Measurements from ENCODE around the gene COL16A1.

The COL16A1 gene

DNA sequence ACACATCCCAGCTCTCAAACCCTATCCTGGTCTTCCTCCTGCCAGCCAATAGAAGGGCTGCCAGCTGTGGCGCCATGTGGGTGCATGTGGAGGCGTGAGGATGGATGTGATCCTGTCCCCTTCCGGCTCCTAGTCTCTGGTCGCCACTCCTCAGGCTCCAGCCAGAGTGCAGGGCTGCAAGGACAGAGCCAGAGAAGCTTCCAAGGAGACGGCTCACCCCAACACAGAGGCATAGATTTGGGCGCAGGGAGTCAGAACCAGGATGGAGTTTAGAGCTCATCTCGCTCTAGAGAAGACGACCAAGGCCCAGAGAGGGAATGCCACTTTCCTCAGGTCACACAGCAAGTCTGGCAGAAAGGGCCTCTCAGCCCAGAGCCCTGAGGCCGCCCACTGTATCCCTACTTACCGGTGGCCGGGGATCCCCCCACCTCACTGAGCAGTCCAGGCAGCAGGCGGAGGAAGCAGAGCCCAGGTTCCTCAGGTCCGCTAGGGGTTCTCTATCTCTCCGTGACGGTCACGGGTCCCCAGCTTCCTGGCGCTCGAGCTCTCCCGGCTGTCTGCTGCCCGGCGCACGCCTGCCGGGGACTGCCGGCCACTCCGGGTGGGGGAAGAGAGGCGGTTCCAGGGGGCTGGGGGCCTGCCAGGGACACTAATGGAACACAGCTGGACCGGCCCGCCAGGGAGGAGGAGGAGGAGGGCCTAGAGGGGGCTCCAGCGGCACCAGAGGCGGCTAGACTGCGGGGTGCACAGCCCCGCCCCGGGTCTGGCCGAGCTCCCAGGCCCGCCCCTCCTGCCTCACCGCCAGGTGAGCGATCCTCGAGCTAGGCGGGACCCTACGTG is at the start of gene COL16A1:
TSS of gene COL16A1 (minus strand) at position 587 of the 840 bp plus-strand sequence. CDS start 1,824 bp downstream, outside the sequence.
- ATAC-seq (no peak), DNase-seq (no peak)
- Mint-ChIP-seq H3K9me3 (no peaks in the 10 kb centered on the region), H3K27ac (peak within 1 kb of the TSS; percentile 45 to 74), H3K4me1 (peaks cover 64% of the 10 kb centered on the region), H3K4me3 (peak within 1 kb of the TSS; percentile 70 to 73), H3K27me3 (peaks cover 54% of the 10 kb centered on the region)

DNA sequence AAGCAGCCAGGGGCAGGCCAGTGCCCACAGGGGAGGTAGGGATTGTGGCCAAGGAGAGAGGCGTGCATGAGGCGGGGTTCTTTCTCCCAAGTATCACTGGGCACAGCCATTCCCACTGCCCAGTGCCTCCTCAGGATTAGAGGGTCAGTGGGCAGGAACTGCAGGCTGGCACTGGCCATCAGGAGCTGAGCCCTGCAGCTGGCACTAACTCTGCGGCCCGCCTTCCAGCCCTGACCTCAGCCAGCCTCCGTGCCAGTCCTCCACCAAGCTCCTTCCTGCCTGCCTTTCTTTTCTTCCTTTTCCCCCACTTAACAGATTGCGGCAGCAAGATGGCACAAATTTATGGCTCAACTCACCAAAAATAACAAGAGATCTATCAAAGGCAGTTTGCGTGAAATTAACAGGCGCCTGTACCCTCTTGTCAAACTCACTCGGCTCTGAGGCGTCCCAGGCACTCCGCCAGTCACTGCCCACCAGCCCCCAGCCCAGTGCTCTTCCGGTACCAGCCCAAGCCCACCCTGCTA is 49.2 kb upstream of the COL16A1 start:
- ATAC-seq, result no peak
- no peak overlapping the region for H3K4me3 Mint-ChIP-seq
- peaks cover 27% of the 10 kb centered on the region for H3K4me1 Mint-ChIP-seq

DNA sequence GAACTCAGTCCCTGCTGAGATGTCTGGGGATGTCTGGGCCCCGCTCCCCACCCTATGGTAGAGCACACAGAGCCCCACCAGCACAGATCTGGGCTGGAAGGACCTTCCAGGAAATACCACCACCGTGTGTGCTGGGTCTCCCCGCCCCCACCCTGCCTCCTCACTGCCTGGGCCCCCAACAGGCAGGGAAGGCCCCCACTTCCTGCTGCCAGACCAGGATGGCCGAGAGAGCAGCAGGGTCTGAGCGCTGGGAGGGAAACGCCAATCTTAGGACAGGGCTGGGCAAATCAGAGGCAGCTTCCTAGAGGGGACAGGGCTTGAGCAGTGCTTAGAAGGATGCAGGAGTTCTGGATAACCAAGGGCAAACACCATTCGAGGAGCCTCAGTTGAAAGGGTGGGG is 48.4 kb upstream of the COL16A1 start:
- Mint-ChIP-seq H3K4me3 (peak overlapping the region in 1 of 2 donors; percentile 37), H3K27me3 (peaks cover 10% of the 10 kb centered on the region), H3K9me3 (no peaks in the 10 kb centered on the region), H3K4me1 (peaks cover 30% of the 10 kb centered on the region), H3K27ac (peak overlapping the region; percentile 48 to 56)
- ATAC-seq (peak; percentile 43), DNase-seq (no peak)

More for the DNA sequence above, 49.2 kb upstream of the COL16A1 start:
- H3K27ac Mint-ChIP-seq, result peak overlapping the region; percentile 4 to 36
- H3K9me3 Mint-ChIP-seq, result no peaks in the 10 kb centered on the region
- no peak for DNase-seq
- peaks cover 10% of the 10 kb centered on the region for H3K27me3 Mint-ChIP-seq

DNA sequence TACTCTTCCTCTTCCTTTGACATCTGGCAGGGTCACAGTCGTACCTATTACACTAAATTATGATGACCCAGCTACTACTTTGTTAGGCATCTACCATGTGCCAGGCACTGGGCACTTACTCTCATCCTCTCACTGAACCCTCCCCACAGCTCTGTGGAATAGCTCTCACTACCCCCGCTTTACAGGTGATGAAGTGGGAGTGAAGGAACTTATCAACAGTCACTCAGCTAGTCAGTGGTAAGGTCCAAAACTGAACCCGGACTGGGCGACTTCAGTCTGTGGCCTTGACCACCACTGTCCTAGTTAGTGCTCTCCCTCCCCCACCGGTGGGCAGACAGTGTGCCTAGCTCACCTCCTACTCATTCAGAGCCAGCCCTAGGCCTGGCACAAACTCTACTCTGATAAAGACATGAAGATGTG is 48.0 kb upstream of the COL16A1 start:
- no peak for DNase-seq
- peaks cover 34% of the 10 kb centered on the region for H3K4me1 Mint-ChIP-seq
- ATAC-seq, result no peak
- H3K27ac Mint-ChIP-seq, result peak overlapping the region in 1 of 2 donors; percentile 48
- H3K9me3 Mint-ChIP-seq, result no peaks in the 10 kb centered on the region
- peak overlapping the region in 1 of 2 donors; percentile 37 for H3K4me3 Mint-ChIP-seq
- H3K27me3 Mint-ChIP-seq, result peaks cover 10% of the 10 kb centered on the region

DNA sequence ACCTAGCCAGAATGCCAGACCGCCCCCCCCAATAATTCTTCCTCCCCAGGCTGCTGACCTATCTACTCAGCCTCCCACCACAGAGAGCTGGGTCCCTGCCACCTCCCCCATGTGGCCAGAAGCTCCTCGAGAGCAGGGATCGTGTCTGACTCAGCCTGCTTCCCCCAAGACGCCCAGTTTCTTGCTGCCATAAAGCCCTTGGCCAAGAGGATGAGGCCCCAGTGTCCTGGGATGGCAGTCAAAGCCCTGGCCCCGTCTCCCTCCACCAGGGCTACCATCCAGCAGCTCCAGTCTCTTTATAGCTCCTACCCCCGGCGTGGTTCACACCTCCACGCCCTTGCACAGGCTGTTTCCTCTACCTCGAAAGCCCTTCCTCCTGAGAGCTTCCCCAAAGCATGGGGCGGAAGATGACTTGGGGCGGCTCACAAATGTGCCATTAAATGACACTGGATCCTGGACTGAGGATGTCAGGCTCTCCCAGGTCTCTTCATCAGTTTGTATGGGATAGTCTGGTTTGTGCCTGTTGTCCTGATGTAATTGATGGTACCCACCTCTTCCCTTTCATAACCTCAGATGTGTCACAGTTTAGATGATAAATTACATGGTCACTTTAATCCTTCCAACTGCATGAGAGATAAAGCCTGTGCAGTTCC is 47.2 kb upstream of the COL16A1 start:
- Mint-ChIP-seq H3K27ac (no peak overlapping the region), H3K9me3 (no peaks in the 10 kb centered on the region), H3K4me1 (peaks cover 38% of the 10 kb centered on the region), H3K27me3 (peaks cover 10% of the 10 kb centered on the region), H3K4me3 (no peak overlapping the region)
- no peak for DNase-seq
- peak; percentile 54 for ATAC-seq

DNA sequence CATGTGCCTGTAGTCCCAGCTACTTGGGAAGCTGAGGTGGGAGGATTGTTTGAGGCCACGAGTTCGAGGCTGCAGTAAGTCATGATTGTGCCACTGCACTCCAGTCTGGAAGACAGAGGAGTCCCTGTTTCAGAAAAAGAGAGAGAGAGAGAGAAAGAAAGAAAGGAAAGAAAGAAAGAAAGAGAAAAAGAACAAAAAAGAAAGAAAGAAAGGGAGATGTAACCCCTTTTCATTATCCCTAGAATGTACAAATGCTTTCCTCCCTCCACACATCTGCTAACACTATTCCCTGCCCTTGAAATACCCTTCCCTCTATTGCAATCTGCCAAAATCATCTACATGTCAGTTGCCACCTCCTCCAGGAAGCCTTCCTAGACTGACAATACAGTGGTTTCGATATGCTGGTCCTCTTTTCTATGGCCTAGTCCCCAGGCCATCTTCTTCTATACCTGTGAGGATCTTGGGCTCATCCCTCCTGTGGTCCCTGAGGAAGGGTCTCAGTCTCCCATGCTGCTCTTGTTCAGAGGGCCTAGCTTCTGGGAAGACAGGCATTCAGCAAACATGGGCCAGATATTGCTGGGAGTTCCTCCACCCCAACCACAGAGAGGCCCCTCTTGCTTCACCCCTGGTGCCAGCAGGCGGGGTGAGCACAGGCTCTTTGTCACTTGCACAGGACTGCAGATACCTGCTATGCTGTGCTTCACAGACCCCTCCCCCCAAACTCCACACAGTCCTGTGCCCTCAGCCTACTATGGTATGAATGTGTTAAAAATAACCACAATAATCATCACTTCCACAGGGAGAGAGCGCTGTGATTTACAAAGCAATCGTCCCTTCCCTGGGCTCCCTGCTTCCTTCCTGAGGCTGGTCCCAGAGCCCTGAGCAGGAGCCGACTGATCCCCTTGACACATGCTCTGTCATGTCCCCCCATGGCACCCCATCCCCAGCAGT is 46.2 kb upstream of the COL16A1 start:
- H3K4me3 Mint-ChIP-seq, result no peak overlapping the region
- DNase-seq (no peak), ATAC-seq (no peak)
- no peaks in the 10 kb centered on the region for H3K9me3 Mint-ChIP-seq
- H3K27ac Mint-ChIP-seq, result no peak overlapping the region
- peaks cover 38% of the 10 kb centered on the region for H3K4me1 Mint-ChIP-seq
- peaks cover 10% of the 10 kb centered on the region for H3K27me3 Mint-ChIP-seq

DNA sequence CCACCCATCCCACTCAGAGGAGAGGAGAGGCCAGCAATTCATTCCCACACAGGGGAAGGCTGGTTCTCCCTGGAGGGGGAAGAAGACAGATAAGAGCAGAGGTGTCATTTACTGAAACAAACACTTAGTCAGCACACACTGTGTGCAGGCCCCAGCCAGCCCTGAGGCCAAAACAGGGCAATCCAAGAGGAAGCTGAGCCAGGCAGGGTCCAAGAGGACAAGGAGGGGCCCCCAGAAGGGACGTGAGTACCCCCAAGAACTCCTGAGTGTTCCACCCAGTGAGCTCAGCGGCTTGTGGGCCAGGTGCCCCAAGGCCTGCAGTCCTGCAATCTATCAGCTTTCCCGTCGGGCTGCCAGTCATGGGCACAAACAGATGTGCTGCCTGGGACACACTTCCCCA is 44.5 kb upstream of the COL16A1 start:
- Mint-ChIP-seq H3K9me3 (no peaks in the 10 kb centered on the region), H3K27ac (no peak overlapping the region), H3K4me3 (no peak overlapping the region), H3K27me3 (peaks cover 10% of the 10 kb centered on the region), H3K4me1 (peaks cover 38% of the 10 kb centered on the region)
- DNase-seq, result no peak
- ATAC-seq, result no peak

DNA sequence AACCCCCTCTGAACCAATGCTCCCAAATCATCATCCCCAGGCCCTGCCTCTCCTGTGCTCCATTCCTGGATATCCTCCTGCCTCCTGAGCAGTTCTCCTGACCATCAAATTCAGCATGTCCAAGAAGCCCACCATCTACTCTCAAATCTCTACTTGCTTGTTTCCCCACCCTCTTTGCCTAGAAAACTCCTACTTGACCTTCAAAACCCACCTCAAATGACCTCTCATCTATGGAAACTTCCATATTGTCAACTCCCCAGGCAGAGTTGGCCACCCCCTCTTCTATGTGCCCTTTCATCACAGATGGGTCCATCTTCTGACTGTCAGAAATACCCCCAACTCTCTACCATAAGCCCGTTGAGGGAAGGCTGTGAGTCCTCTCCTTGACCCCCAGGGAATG is 43.5 kb upstream of the COL16A1 start:
- ATAC-seq (no peak), DNase-seq (no peak)
- Mint-ChIP-seq H3K4me1 (peaks cover 32% of the 10 kb centered on the region), H3K27ac (no peak overlapping the region), H3K9me3 (no peaks in the 10 kb centered on the region), H3K27me3 (peaks cover 10% of the 10 kb centered on the region), H3K4me3 (no peak overlapping the region)

DNA sequence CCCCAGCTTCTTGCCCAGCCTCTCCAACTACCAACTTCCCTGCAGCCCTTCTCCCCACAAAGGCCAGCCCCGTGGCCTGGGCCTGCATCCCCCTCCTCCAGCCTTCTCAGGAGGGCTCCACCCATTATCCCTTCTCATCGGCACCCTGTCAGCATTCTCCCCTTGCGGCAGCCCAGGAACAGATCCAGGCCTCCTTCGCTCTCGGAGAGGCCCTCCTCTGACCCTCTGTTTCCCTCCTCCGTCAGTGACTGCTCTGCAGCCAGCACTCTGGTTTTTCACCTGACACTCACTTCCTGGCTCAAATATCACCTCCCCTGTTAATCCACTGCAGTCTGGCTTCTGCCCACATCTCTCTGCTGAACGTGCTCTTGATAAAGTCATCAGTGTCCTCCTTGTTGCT is 42.9 kb upstream of the COL16A1 start:
- H3K9me3 Mint-ChIP-seq, result no peaks in the 10 kb centered on the region
- H3K27me3 Mint-ChIP-seq, result peaks cover 10% of the 10 kb centered on the region
- H3K4me3 Mint-ChIP-seq, result no peak overlapping the region
- H3K27ac Mint-ChIP-seq, result no peak overlapping the region
- ATAC-seq (no peak), DNase-seq (no peak)
- H3K4me1 Mint-ChIP-seq, result peaks cover 26% of the 10 kb centered on the region

DNA sequence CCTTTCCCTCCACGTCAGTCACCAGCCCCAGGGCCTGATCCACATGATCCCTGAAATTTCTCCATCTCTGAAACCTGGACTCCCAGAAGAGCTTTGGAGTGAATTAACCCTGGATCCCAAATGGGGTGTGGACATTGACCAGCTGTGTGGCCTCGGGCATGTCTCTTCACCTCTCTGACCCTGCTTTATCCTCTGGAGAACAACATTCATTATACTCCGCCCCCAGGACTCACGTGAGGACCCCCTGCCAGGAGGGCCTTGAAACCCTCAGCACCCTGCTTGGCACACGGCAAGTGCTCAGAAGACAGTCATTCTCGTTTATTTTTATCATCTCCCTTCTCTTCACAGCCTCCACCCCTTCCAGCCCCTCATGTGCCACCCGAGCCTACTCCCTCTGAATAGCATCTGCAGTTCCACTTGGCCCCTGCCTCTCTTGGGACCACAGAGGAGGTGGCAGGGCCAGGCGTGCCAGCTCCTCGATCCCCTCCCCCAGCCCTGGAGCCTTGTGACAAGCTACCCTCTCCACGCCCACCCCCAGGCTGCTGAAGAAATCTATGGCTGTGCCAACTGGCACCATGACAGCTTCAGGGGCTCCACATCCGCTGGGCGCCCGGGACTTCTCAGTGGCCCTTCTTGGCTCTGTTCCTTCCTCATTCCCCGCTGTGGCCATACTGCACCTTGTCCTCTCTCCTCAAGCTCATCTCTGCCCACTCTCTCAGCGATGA is 42.3 kb upstream of the COL16A1 start:
- peaks cover 20% of the 10 kb centered on the region for H3K4me1 Mint-ChIP-seq
- H3K9me3 Mint-ChIP-seq, result no peaks in the 10 kb centered on the region
- no peak overlapping the region for H3K4me3 Mint-ChIP-seq
- no peak for DNase-seq
- no peak for ATAC-seq
- peak overlapping the region in 1 of 2 donors; percentile 83 for H3K27ac Mint-ChIP-seq
- peaks cover 10% of the 10 kb centered on the region for H3K27me3 Mint-ChIP-seq

DNA sequence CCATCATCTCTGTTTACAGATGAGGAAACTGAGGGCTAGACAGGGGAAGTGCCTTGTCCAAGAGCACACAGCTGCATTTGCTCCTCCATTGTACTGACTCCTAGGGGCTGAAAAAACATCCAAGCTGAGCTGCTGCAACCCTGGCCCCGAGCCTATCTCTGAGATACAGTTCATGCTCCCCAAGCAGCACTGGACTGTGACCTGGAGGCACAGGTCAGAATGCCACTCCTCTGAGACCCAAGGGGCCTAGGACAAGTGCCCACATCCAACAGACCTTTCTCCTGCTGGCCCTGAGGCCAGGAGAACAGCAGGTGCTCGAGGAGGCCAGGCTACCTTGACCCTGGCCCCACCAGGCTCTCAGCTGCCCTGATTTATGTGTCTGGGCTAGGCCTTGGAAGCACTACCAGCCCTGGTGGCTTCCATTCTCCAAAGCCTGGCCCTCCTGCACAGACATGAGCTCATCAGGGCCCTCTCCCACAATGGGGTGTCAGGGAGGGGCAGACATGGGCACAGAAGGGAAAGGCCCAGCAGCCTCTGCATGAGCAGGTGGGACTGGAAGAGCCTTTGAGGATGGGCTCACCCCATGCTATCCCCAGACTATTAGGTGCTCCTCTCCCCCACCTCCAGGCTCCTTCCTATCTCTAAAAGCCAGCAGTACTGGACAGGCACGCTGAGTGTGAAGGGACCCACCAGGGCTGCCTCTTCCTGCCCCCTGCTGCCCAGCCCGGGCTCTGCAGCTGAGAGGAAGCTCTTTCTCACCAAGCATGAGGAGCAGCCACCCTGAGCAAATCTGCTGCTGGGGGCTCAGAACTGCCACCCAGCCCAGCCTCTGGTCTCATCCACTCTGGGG is 41.5 kb upstream of the COL16A1 start:
- peak; percentile 64 to 66 for DNase-seq
- H3K9me3 Mint-ChIP-seq, result no peaks in the 10 kb centered on the region
- no peak overlapping the region for H3K4me3 Mint-ChIP-seq
- H3K27ac Mint-ChIP-seq, result no peak overlapping the region
- H3K4me1 Mint-ChIP-seq, result peaks cover 12% of the 10 kb centered on the region
- ATAC-seq, result peak; percentile 77
- peaks cover 10% of the 10 kb centered on the region for H3K27me3 Mint-ChIP-seq

DNA sequence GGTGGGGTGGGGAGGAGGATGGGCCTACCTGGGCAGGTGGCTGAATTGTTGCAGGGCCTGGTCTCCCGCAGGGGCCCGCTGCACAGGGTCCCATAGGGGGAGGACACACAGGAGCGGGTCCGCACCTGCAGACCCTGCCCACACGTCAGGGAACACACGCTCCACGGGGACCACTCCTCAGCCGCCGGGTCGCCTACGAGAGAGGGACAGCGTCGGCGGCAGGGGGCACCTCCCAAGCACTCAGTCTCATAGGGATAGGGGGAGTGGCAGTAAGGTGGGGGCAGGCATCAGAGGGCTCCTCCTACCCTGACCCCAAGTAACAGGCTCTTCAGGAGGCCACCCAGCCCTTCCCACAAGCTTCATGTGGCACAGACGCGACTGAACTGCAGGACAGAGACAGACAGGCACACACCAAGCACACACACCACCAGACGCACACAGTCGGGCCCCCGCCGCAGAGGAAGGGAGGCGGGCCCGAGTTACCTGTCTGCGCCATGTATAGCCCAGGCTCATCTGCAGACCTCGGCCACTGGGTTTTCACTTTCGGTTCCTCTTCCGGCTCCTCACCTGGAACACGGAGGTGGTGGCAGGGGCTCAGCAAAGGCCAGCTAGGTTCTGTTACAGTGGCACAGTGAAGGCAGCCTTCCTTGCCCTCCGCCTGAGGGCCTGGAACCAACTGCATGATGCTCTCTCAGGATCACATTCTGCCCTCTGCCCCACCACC is 40.5 kb upstream of the COL16A1 start:
- no peaks in the 10 kb centered on the region for H3K9me3 Mint-ChIP-seq
- ATAC-seq, result peak; percentile 12
- no peak overlapping the region for H3K4me3 Mint-ChIP-seq
- no peak overlapping the region for H3K27ac Mint-ChIP-seq
- H3K27me3 Mint-ChIP-seq, result peaks cover 8% of the 10 kb centered on the region
- peaks cover 18% of the 10 kb centered on the region for H3K4me1 Mint-ChIP-seq
- no peak for DNase-seq

DNA sequence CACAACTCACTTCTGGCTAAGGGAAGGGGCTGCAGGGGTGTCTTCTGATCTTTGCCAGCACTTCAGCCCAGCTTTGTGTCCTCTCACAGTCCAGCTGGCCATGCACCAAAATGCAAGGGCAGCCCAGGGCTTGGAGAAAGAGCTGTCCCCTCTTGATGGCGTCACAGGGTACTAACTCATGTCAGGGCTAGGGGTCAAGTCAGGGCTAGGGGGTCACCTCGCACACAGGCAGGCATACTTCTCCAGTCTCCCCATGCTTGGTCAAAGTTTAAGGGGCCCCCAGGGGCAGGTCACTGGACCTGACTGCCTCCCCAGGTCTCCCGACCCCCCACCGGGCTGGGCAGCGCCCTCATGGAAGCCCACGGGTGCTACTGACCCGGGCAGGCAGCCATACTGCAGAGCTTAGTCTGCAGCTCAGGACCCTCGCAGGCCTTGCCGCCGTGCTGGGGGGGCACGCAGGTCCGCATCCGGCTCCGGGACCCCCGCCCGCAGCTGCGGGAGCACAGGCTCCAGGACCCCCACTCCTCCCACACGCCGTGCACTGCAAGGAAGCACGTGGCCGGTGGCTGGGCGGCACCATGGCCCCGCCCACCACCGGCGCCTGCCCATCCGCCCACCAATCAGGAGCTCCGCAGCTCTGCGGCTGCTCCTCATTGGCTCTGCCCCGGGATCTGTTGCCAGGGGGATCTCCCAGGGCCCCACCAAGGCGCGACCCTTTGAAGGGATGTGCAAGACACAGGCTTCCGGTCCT is 38.8 kb upstream of the COL16A1 start:
- H3K9me3 Mint-ChIP-seq, result no peaks in the 10 kb centered on the region
- H3K4me1 Mint-ChIP-seq, result peaks cover 27% of the 10 kb centered on the region
- ATAC-seq (no peak), DNase-seq (no peak)
- no peak overlapping the region for H3K27ac Mint-ChIP-seq
- no peak overlapping the region for H3K4me3 Mint-ChIP-seq
- no peaks in the 10 kb centered on the region for H3K27me3 Mint-ChIP-seq

Measured in stimulated activated naive CD8-positive, alpha-beta T cell treated with anti-CD3 and anti-CD28 coated beads, Interleukin-15, amount 100 ng/mL, for 72 hours (primary cell).